Measurements from ENCODE around the gene GAS2.

DNA sequence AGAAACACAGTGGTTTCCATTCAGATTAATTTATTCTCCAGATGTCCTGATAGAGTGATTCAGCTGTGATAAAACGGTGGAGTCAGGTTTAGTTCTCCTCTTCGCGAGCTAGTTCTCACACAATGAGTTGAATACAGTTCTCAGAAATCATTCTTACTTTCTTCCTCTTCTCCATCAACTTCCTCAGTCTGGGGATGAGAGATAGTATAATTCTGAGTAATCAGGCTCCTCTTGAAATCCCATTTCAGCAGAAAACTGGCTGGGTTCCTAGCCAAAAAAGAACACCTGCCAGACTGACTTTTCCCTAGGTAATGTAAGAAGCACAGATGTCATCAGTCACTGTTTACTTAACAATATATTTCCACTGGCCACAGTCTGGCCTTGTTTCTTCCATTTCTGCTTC, 86.5 kb downstream of the GAS2 start:
- TF ChIP-seq, protein P1, sequence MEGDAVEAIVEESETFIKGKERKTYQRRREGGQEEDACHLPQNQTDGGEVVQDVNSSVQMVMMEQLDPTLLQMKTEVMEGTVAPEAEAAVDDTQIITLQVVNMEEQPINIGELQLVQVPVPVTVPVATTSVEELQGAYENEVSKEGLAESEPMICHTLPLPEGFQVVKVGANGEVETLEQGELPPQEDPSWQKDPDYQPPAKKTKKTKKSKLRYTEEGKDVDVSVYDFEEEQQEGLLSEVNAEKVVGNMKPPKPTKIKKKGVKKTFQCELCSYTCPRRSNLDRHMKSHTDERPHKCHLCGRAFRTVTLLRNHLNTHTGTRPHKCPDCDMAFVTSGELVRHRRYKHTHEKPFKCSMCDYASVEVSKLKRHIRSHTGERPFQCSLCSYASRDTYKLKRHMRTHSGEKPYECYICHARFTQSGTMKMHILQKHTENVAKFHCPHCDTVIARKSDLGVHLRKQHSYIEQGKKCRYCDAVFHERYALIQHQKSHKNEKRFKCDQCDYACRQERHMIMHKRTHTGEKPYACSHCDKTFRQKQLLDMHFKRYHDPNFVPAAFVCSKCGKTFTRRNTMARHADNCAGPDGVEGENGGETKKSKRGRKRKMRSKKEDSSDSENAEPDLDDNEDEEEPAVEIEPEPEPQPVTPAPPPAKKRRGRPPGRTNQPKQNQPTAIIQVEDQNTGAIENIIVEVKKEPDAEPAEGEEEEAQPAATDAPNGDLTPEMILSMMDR (IDR thresholded peaks at IDR 0.05), result no peak
- no peak for TF ChIP-seq POLR2A (IDR thresholded peaks at IDR 0.05)

Data from testis (tissue), 2 donors.